Epidermal melanocyte (primary cell): Measurements from ENCODE around the gene SLC6A17.

Experiments
- DNase-seq: peaks from one replicate; pipeline ENCODE4 v3.0.0; 2011; ENCODE audit warnings: low spot score; ENCODE audit not compliant: insufficient read length

SLC6A17 gene

DNA sequence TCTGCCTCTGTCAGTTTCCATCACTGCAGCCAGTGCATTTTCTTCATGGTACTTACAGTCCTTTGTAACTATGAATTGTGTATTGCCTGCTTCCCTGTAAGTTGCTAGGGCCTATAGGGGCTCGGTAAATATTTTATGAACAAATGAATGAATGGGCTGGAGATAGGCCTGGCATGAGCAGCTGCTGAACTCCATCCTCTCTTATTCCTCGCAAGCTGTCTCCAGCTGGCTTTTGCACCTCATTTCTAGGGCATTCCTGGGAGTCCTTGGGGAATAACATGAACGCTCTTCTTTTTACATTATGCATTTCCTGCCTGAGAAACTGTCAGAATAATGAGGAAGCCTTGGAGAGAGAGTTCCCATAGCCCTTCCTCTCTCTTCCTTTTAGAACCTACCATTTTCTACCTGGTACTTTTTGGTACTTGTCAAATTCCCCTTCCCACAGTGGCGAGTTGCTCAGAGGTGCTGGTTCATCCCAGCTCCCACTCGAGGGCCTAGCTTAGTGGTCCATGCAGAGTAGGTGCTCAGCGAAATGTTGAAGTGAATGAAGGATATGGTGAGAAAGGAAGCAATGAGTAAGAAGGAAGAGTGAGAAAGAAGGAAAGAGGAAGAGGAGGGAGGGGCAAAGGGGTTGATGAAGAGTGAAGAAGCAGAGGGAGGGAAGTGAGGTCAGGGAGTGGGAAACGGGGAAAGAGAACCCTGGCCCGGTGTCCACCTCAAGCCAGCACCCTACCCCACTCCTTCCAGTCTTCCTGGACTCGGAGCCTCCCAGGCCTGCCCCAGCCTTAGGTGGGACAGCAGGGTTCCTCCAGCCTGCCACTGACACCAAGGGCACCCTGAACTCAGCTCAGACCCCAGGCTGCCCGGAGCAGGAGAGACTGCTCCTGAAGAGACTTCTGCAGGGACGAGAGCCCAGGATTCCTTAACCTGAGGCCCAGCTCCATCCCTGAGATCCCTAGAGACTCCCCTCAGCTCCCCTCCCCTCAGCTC lies 89.4 kb downstream of the SLC6A17 start:
- DNase-seq, result no peak

DNA sequence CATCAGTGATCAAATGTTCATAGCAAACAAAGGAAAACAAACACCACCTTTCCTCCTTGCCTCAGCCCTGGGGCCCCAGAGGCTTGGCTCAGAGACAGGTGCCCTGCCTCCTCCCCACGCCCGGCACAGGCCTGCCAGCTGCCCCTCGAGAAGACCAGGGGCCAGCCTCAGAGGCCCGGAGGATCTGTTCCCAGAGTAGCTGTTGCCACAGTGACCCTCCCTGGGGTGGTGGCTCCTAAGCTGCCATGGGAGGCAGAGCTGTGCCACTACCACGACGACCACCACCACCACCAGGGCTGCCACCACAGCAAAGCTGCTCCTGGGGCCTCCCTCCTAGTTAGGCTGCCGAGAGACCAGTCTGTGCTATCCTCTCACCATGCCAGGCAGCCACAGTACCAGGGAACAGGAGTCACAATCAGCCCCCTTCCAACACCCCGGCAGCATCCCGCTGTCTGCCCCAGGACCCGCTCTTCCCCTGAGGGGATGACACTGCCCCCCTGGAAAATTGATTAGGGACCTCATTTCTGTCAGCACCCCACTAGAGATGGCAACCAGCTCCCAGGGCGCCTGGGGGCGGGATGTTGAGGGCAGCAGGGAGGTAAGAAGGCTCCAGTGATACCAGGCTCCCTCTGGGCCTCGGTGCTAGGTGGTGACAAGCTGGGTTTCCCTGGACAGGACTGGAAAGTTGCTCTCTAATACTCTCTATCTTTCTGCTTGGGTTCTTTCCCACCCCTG lies 90.3 kb downstream of the SLC6A17 start:
- no peak for DNase-seq

DNA sequence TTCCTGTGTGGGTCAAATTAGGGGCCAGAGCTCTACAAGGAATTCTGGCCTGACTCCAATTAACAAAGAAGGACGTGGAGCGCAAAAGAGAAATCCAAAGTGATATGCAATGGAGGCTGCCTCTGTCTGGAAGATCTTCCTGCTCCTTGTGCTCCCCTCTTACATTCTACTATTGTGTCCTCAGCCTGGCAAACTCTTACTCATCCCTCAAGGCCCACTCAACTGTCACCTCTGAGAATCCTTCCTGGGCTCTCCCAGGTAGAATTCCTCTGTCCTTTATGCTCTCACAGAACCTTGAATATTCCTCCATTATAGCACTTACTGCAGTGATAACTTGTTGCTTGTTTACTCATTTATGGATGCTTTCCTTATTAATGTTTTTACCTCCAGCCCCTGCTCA lies 91.2 kb downstream of the SLC6A17 start:
- no peak for DNase-seq

DNA sequence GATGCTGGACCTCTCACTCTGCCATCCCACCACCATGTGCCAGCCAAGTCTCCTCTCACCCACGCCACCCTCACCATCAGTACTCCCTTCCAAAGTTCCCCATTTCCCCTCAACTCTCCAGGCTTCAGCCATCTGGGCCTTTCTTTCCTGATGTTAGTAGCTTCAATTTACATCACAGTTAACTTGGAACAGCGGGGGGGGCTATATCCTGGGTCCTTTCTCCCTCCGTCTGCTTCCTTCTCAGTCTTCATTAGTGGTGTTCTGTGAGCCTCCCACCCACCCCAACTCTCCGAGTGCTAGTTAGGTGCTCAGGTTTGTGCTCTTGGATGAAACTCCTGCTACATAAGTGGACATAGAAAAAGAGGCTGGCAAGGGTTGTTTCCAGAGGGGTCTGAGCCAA lies 91.8 kb downstream of the SLC6A17 start:
- no peak for DNase-seq

GRCh38 chr1:110242731-110243130 lies 92.4 kb downstream of the SLC6A17 start:
- DNase-seq, result no peak

DNA sequence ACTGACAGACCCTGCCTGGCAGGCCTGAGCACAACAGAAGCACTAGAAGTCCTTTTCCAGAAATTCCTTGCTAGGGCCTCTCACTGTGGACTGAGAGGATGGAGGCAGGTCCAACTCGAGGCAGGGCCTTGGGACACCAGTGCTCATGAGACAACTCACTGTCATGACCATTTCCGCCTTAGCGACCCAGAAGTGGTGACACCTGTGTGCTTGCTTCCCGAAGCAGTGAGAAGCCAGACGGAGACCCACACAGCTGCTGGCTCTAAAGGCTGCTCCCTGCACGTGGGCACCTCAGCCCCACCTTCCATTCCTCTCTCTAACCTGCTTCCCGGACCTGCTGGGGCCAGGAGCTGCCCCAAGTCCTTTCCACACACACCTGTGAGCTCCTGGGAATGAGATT lies 92.9 kb downstream of the SLC6A17 start:
- DNase-seq, result no peak

- DNase-seq, result no peak
These were observed 93.3 kb downstream of the SLC6A17 start for GRCh38 chr1:110243574-110243973.

DNA sequence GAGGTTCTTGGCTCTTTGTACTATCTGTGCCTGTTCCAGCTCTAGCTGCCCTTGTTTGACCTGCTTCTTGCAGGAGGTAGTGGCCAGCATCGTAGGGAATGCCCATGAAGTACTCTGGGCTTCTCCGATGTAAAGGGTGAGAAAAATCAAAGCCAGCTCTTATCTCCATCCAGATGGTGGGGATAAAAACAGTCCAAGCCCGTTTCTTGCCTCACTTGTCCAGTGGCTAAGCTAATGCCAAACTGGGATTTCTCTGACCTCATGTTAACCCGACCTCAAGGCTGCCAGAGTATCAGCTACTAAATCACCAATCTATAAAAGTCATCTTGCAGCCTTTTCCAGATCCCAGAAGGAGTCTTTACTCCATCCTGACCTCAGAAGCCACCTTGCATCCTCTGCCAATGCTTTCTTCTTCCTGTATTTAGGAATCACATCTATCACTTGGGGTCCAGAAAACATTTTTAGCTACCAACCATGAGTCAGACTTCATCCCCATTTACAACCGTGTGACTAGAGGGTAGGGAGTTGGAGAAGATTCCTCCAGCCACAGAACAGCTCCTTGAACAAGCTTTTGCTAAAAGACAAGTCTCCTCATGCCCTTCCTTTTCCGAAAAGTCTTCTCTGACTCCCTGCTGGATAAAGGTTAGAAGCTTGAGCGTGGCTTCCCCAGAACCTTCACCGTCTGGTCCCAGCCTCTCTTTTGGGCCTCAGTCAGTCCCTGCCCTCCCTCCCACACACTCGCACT lies 95.8 kb downstream of the SLC6A17 start:
- DNase-seq, result no peak

DNA sequence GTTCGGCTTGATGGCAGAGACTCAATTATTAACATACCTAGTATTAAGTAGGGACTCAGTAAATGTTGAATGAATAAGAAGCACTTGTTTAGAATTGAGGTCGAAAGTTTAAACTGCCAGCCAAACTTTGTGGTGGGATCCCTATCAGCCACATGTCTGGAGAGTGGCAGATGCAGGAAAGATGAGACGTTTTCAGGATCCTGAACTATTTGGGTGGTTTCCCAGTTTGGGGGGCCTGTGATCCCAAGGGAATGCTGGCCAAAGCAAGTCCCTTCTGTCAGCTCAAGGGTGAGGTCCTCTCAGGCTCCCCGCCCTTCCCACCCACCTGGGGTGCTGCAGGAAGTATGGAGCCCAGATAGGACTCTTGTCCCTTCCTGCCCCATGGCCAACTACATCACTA lies 98.5 kb downstream of the SLC6A17 start:
- no peak for DNase-seq

- no peak for DNase-seq
These were observed 99.0 kb downstream of the SLC6A17 start for GRCh38 chr1:110249256-110249655.

GRCh38 chr1:110250008-110250407 lies 99.7 kb downstream of the SLC6A17 start:
- no peak for DNase-seq

GRCh38 chr1:110250749-110251148 lies 100.5 kb downstream of the SLC6A17 start:
- no peak for DNase-seq
